ENCODE measurements around the gene MSX1.

The MSX1 gene

DNA sequence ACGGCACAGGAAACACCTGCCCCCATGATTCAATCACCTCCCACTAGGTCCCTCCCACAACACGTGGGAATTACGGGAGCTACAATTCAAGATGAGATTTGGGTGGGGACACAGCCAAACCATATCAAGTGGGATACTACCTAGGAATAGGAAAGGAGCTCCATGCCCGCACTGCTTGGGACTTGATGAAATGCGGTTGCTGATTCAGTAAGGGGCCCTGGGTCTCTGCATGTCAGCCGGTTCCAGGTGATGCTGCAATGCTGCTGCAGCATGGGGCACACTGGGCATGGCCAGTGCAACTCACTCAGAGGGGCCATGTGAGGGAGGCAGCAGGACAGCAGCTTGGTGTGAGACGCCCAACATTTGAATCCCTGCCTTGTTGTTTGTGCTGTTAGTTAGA lies 34.0 kb upstream of the MSX1 start:
- Mint-ChIP-seq H3K9me3 (peaks cover 12% of the 10 kb centered on the region), H3K27me3 (peaks cover 34% of the 10 kb centered on the region), H3K4me3 (no peak overlapping the region), H3K36me3 (ENCODE audit: insufficient read depth) (no peaks in the 10 kb centered on the region), H3K4me1 (no peaks in the 10 kb centered on the region), H3K27ac (ENCODE audit: low read depth) (no peak overlapping the region)
- DNase-seq (ENCODE audit: low spot score in 2 of 2) (no peak), ATAC-seq (replicated peaks; ENCODE audit: extremely low read depth, poor library complexity, severe bottlenecking) (no peak)

DNA sequence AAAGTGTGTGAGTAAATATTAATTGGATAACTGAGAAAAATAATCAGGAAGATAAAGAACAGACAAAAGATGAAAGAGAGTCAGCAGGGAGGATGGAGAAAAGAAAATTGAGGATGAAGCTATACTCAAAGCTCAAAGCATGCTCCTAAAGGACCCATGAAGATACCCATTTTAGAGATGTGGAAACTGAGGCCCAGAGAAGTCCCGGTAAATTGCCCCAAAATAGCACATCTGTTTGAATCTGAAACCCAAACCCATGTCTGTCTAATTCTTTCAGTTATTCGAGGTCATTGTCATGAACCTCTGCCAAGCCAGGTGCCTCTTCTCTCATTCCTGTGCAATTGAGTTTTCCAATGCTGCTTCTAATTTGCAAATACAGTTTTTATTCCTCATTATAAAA lies 29.6 kb upstream of the MSX1 start:
- Mint-ChIP-seq H3K27ac (ENCODE audit: low read depth) (no peak overlapping the region), H3K4me3 (no peak overlapping the region), H3K36me3 (ENCODE audit: insufficient read depth) (no peaks in the 10 kb centered on the region), H3K27me3 (peaks cover 24% of the 10 kb centered on the region), H3K4me1 (no peaks in the 10 kb centered on the region), H3K9me3 (peaks cover 6% of the 10 kb centered on the region)
- DNase-seq (ENCODE audit: low spot score in 2 of 2) = no peak
- ATAC-seq (replicated peaks; ENCODE audit: extremely low read depth, poor library complexity, severe bottlenecking) = no peak

DNA sequence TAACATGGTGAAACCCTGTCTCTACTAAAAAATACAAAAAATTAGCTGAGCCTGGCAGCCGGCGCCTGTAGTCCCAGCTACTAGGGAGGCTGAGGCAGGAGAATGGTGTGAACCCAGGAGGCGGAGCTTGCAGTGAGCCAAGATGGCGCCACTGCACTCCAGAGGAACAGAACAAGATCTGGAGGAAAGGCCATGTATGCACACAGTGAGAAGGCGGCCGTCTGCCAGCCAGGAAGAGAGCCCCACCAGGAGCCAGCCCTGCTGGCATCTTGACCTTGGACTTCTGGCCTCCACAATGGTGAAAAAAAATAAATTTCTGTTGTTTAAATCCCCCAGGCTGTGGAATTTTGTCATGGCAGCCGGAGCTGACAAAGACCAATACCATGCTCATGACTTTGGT lies 28.2 kb upstream of the MSX1 start:
- H3K4me3 Mint-ChIP-seq = no peak overlapping the region
- H3K27me3 Mint-ChIP-seq = peaks cover 24% of the 10 kb centered on the region
- H3K36me3 Mint-ChIP-seq (ENCODE audit: insufficient read depth) = no peaks in the 10 kb centered on the region
- ATAC-seq (replicated peaks; ENCODE audit: extremely low read depth, poor library complexity, severe bottlenecking) = no peak
- no peak for DNase-seq (ENCODE audit: low spot score in 2 of 2)
- H3K9me3 Mint-ChIP-seq = no peaks in the 10 kb centered on the region
- no peaks in the 10 kb centered on the region for H3K4me1 Mint-ChIP-seq
- H3K27ac Mint-ChIP-seq (ENCODE audit: low read depth) = no peak overlapping the region

DNA sequence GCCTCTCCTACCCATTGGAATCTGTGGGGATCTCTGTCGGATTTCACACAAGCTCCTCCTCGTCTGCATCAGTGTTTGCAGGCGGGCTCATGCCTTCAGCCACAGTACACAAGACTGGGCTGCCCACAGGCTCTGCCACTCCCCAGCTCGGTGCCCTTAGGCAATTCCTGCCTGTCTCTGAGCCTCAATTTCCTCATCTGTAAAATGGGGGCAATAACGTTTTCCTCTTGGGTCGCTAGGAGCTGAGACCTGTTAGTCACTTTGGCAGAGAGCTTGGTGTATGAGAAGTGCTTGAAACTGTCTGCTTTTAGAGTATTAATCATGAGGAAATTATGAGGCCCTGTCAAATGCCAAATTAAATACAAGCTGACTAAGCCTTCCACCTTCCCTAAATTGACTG lies 27.6 kb upstream of the MSX1 start:
- peaks cover 24% of the 10 kb centered on the region for H3K27me3 Mint-ChIP-seq
- DNase-seq (ENCODE audit: low spot score in 2 of 2) (no peak), ATAC-seq (replicated peaks; ENCODE audit: extremely low read depth, poor library complexity, severe bottlenecking) (no peak)
- no peaks in the 10 kb centered on the region for H3K4me1 Mint-ChIP-seq
- H3K9me3 Mint-ChIP-seq = no peaks in the 10 kb centered on the region
- H3K36me3 Mint-ChIP-seq (ENCODE audit: insufficient read depth) = no peaks in the 10 kb centered on the region
- no peak overlapping the region for H3K4me3 Mint-ChIP-seq
- no peak overlapping the region for H3K27ac Mint-ChIP-seq (ENCODE audit: low read depth)

DNA sequence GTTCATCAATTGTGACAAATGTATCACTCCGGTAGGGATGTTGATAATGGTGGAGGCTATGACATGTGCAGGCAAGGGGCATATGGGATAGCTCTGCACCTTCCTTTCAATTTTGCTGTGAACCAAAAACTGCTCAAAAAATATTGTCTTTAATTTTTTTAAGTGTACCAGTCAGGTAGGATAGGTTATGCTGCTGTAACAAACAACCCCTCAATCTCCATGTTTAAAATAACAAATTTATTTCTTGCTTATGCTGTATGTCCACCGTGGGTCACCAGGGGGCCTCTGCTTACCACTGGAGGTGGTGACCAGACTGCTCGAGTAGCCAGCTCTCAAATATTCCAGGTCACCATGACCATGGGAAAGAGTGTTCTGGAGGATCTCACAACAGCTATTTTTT lies 23.4 kb upstream of the MSX1 start:
- ATAC-seq (replicated peaks; ENCODE audit: extremely low read depth, poor library complexity, severe bottlenecking) = no peak
- Mint-ChIP-seq H3K4me1 (no peaks in the 10 kb centered on the region), H3K27me3 (peaks cover 27% of the 10 kb centered on the region), H3K36me3 (ENCODE audit: insufficient read depth) (peaks cover 2% of the 10 kb centered on the region), H3K27ac (ENCODE audit: low read depth) (no peak overlapping the region), H3K4me3 (no peak overlapping the region), H3K9me3 (no peaks in the 10 kb centered on the region)
- DNase-seq (ENCODE audit: low spot score in 2 of 2) = no peak

DNA sequence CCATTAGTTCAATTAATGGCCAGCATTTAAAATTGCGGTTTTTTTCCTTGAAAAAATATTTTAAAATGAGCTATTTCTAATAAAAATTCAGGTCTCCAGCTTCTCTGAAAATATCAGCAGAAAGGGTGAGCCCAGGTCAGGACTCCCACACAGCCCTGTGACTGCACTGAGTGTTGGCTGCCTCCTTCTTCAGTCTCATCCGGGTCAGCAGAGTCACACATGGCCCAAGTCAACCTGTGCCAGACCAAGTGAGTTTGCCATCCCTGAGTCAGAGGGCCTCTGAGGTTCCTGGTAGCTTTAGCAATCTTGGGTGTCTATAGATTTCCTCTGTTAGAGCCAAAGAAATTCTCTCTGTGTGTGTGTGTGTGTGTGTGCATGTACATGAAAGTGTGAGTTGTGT lies 22.1 kb upstream of the MSX1 start:
- Mint-ChIP-seq H3K4me1 (no peaks in the 10 kb centered on the region), H3K9me3 (no peaks in the 10 kb centered on the region), H3K4me3 (no peak overlapping the region), H3K27ac (ENCODE audit: low read depth) (no peak overlapping the region), H3K36me3 (ENCODE audit: insufficient read depth) (peaks cover 2% of the 10 kb centered on the region), H3K27me3 (peaks cover 28% of the 10 kb centered on the region)
- DNase-seq (ENCODE audit: low spot score in 2 of 2) = no peak
- no peak for ATAC-seq (replicated peaks; ENCODE audit: extremely low read depth, poor library complexity, severe bottlenecking)

DNA sequence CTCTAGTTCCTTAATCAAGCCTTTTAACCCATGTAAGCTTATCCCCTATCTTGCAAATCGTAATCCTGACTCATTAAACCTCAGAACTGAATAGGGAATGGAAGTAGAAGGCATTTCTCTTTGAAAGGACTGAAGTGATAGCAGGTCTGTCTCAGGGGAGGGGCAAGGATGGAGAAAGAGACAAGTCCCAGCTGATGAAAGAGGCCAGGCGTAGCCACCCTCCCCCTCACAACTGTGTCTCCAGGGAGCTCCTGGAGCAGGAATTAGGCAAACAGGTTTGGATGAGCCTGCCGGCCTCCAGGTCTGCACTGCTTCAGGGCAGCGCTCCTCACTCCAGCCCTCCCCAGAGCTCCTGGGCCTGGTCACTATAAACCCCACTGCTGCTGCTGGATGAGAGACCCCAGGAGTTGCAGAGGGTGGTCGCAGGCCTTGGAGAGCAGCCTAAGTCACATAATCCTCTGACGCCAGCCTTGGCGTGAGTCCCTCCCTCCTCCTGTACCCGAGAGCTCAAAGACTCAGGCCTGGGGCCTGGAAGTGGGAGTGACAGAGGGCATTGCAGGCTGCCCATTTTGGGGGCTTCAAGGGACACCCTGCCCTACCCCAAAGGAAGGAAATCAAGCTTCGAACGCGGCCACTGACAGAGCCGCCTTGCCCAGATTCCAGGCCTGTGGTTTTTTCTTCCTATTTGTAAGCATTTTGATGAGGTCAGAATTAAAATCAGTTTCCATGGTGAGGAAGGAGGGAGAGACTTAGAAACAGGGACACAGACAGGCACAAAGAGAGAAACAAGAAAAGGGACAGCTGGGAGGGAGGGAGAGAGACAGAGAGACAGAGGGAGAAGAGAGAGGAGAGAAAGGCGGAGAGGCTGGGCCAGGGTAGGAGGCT lies 21.2 kb upstream of the MSX1 start:
- H3K27ac Mint-ChIP-seq (ENCODE audit: low read depth) = no peak overlapping the region
- peaks cover 2% of the 10 kb centered on the region for H3K36me3 Mint-ChIP-seq (ENCODE audit: insufficient read depth)
- DNase-seq (ENCODE audit: low spot score in 2 of 2) (no peak), ATAC-seq (replicated peaks; ENCODE audit: extremely low read depth, poor library complexity, severe bottlenecking) (no peak)
- peaks cover 6% of the 10 kb centered on the region for H3K4me1 Mint-ChIP-seq
- H3K9me3 Mint-ChIP-seq = no peaks in the 10 kb centered on the region
- no peak overlapping the region for H3K4me3 Mint-ChIP-seq
- peaks cover 28% of the 10 kb centered on the region for H3K27me3 Mint-ChIP-seq

DNA sequence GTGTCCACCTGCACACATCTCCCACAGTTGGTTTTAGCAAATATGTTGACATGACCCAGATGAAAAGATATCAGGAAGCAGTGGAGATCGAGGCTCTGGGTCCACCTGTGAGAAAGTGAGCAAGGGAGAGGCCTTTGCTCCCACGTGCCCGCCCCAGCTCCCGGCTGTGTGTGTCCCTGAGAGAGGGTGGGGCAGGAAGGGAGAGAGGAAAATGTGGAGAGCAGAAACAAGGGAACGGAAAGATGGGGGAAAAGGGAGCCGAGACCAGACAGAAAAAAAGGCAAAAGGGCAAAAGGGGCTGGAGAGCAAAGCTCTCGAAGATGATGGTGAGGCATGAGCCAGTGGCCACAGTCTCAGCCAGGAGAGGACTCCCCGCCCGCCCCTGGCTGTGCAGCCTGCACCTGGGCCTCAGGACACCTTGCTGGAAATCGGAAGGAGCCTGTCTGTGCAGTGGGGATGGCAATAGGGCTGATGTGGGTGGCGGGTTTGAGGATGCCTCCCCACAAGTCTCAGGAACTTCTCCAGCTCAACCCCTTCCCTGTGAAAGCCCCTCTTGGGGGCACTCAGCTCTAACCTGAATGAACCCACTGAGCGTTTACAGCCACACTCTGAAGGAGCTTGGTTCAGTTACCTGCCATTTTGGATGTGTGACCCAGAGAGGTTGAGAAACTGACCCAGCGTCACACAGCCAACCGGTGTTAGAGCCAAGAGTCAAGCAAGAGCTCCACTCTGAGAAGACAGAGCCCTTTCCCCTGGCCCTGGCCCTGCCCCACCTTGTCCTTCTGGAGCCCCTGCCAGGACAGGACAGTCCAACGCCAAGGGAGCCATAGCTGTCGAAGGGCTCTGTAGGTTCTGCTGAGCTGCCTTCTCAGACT lies 20.3 kb upstream of the MSX1 start:
- Mint-ChIP-seq H3K27me3 (peaks cover 29% of the 10 kb centered on the region), H3K4me1 (peaks cover 9% of the 10 kb centered on the region), H3K4me3 (no peak overlapping the region), H3K36me3 (ENCODE audit: insufficient read depth) (peaks cover 2% of the 10 kb centered on the region), H3K27ac (ENCODE audit: low read depth) (no peak overlapping the region), H3K9me3 (no peaks in the 10 kb centered on the region)
- no peak for DNase-seq (ENCODE audit: low spot score in 2 of 2)
- no peak for ATAC-seq (replicated peaks; ENCODE audit: extremely low read depth, poor library complexity, severe bottlenecking)

DNA sequence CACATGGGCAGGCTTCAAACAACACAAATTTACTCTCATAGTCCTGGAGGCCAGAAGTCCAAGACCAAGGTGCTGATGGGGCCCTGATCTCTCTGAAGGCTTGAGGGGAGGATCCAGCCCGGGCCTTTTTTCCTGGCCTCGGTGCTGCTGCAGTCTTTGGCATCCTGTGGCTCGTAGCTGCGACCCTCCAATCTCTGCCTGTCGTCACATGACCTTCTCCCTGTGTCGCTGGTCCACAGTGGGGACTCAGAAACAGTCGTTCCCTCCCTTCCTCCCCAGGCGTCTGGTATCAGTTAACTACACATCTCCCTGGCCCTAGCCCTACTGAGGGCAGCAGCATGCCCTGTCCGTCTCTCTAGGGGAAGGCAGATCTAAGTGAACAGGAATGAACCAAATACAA lies 19.1 kb upstream of the MSX1 start:
- peaks cover 41% of the 10 kb centered on the region for H3K27me3 Mint-ChIP-seq
- H3K27ac Mint-ChIP-seq (ENCODE audit: low read depth) = no peak overlapping the region
- H3K4me1 Mint-ChIP-seq = peaks cover 9% of the 10 kb centered on the region
- peaks cover 2% of the 10 kb centered on the region for H3K36me3 Mint-ChIP-seq (ENCODE audit: insufficient read depth)
- no peak overlapping the region for H3K4me3 Mint-ChIP-seq
- ATAC-seq (replicated peaks; ENCODE audit: extremely low read depth, poor library complexity, severe bottlenecking) (no peak), DNase-seq (ENCODE audit: low spot score in 2 of 2) (no peak)
- no peaks in the 10 kb centered on the region for H3K9me3 Mint-ChIP-seq

DNA sequence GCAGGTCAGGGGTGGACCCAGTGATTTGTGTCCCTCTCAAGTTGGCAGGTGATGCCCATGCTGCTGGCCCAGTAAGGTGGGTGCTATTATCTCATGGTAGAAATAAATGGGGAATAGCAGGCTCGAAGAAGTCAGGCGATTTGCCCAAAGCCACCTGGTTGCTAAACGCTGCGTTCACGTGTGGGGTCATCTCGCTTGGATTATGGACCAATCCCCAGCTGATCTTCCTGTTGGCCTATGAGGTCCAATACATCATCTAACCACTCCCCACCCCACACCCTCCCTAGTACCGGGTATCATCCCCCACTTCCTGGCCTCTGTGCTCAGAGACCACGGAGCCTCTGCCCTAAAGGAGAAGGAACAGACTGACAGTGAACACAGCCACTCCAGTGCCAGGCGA lies 18.3 kb upstream of the MSX1 start:
- no peak overlapping the region for H3K27ac Mint-ChIP-seq (ENCODE audit: low read depth)
- H3K4me1 Mint-ChIP-seq = peaks cover 9% of the 10 kb centered on the region
- H3K9me3 Mint-ChIP-seq = no peaks in the 10 kb centered on the region
- ATAC-seq (replicated peaks; ENCODE audit: extremely low read depth, poor library complexity, severe bottlenecking) (no peak), DNase-seq (ENCODE audit: low spot score in 2 of 2) (no peak)
- peaks cover 4% of the 10 kb centered on the region for H3K36me3 Mint-ChIP-seq (ENCODE audit: insufficient read depth)
- no peak overlapping the region for H3K4me3 Mint-ChIP-seq
- peaks cover 47% of the 10 kb centered on the region for H3K27me3 Mint-ChIP-seq

DNA sequence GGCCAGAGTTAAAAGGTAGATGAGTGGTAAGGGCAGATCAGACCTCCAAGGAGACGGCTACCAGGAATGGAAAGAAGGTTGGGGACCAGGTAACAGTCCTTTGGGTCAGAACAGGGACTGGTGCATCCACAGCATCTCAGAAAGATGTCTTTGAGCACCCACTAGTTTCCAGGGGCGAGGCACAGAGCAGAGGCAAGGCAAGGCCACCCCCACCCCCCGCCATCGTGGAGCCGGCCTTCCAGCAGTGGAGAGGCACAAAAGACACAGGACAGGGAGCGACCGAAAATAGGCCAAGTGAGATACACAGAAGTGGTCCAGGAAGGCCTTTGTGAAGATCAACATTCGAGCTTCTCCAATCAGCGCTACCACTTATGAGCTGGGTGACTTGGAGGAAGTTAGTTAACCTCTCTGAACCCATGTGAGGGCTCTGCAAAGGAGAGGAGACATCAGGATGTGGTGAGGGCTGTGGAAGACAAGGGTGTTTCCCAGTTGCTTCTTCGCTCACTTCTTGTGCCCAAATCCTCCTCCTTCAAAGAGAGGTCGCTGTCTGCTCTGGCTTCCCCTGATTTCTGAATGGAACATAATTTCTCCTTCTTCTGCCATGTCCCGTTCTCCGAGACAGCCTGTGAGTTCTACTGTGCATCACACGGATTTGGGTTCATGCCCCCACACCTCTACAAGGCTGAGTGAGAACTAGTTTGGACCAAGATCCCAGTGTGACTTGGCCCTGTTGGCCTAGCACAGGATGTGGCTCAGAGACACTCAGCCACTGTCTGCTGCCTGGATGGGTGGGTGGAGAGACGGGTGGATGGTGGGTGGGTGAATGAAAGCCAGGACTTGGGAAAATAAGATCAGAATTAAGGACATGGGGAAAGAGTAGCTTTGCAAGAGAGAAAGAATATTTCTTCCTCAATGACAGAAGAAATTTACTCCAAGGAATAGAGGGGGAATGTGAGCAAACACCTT lies 16.7 kb upstream of the MSX1 start:
- peaks cover 4% of the 10 kb centered on the region for H3K36me3 Mint-ChIP-seq (ENCODE audit: insufficient read depth)
- peak; percentile 81 for ATAC-seq (replicated peaks; ENCODE audit: extremely low read depth, poor library complexity, severe bottlenecking)
- DNase-seq (ENCODE audit: low spot score in 2 of 2) = peak in 1 of 2 donors; percentile 21
- H3K4me3 Mint-ChIP-seq = no peak overlapping the region
- no peak overlapping the region for H3K27ac Mint-ChIP-seq (ENCODE audit: low read depth)
- H3K4me1 Mint-ChIP-seq = peaks cover 9% of the 10 kb centered on the region
- H3K27me3 Mint-ChIP-seq = peaks cover 63% of the 10 kb centered on the region
- no peaks in the 10 kb centered on the region for H3K9me3 Mint-ChIP-seq

DNA sequence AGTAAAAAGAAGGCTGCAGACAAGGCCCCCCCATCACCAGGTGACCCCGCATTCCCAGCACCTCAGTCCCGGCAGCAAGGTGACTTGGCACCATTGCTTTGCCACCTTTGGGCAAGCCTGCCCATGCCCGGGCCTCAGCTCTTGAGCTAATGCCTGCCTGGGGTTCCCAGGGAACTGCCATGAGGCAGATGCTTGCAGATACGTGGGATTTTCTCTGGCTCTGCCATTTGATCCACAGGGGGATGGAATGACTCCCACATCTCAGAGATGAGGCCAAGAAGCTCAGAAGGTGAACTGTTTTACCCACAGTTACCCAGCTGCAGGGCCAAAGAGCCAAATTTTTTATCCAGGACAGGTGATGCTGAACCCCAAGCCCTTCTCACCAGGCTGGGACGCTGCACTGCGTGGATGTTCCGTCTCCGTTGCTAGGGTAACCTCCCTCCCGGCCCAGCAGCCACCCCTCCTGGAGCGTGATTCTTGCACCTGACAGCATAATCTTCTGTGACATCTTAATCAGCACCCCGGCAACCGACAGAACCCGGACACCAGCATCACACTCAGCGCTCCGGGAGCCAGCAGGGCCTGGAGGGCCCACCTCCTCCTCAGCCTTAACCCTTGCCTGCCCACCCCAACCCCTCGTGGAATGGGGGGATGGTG lies 15.7 kb upstream of the MSX1 start:
- peaks cover 9% of the 10 kb centered on the region for H3K4me1 Mint-ChIP-seq
- H3K9me3 Mint-ChIP-seq = no peaks in the 10 kb centered on the region
- peaks cover 68% of the 10 kb centered on the region for H3K27me3 Mint-ChIP-seq
- no peak overlapping the region for H3K4me3 Mint-ChIP-seq
- H3K27ac Mint-ChIP-seq (ENCODE audit: low read depth) = no peak overlapping the region
- peaks cover 2% of the 10 kb centered on the region for H3K36me3 Mint-ChIP-seq (ENCODE audit: insufficient read depth)
- ATAC-seq (replicated peaks; ENCODE audit: extremely low read depth, poor library complexity, severe bottlenecking) (no peak), DNase-seq (ENCODE audit: low spot score in 2 of 2) (no peak)

All from central memory CD8-positive, alpha-beta T cell (primary cell).